Colonic mucosa (tissue), 4 donors: ENCODE data around the gene SLC38A8. TPM values are rescaled to one million over a fixed set of nuclear protein-coding genes. Genes with fewer than 3 reads are reported as not detected.

Source experiments
- DNase-seq: peaks from one replicate; pipeline ENCODE4 v3.0.0-alpha.2; 2020
- H3K27ac ChIP-seq: fragments of 200-600 bp; one replicate; pipeline ENCODE4 v1.8.0; 2021
- H3K27me3 ChIP-seq: fragments of 200-600 bp; one replicate; pipeline ENCODE4 v1.8.0; 2021
- H3K36me3 ChIP-seq: fragments of 200-600 bp; one replicate; pipeline ENCODE4 v1.8.0; 2021
- H3K4me1 ChIP-seq: fragments of 200-600 bp; one replicate; pipeline ENCODE4 v1.8.0; 2021; ENCODE audit warnings: mild to moderate bottlenecking
- H3K4me3 ChIP-seq: fragments of 200-600 bp; one replicate; pipeline ENCODE4 v1.8.0; 2021
- H3K9ac ChIP-seq, 2 donors: one replicate each; pipeline ENCODE4 v1.7.0; 2013; ENCODE audit warnings: control low read depth in 2 of 2, low read depth in 2 of 2, low read length in 2 of 2
- H3K9me3 ChIP-seq: fragments of 200-600 bp; one replicate; pipeline ENCODE4 v1.8.0; 2021
- CTCF ChIP-seq: fragments of 200-600 bp; IDR thresholded peaks from one replicate; pipeline ENCODE4 v1.8.0; 2022; ENCODE audit warnings: antibody characterized with exemption, mild to moderate bottlenecking
- intact Hi-C: fragments of 100-400 bp; cut with DNase I; formaldehyde crosslinking; loops from one replicate; pipeline ENCODE4 v1.14.1; 2022
- total RNA-seq, 2 donors: library from RNA; stranded (reverse); fragmentation: NEBNext Ultra II Directional in 1 of 2; extraction: Animal tissue kit (Norgen Biotek cat#: 25700) in 1 of 2; gene quantifications; one replicate each; pipeline ENCODE4 v1.2.1, GENCODE V29; 2021
- donor health status: healthy.
- donor health status: DM: no; HTN: no; CAD: no.
- donor health status: DM: no; HTN: no; CAD: no.

Gene SLC38A8
- not detected for total RNA-seq

GRCh38 chr16:84042308-84042878 lies at the start of gene SLC38A8:
Gene SLC38A8 (minus strand): TSS chr16:84042795. CDS start chr16:84042157, 638 bp downstream.
- H3K4me1 ChIP-seq: no peaks in the 10 kb centered on the region
- no peaks in the 10 kb centered on the region for H3K36me3 ChIP-seq
- no peak for DNase-seq
- no peak within 1 kb of the TSS for H3K9ac ChIP-seq
- TF ChIP-seq CTCF: no peak
- H3K27ac ChIP-seq: no peak within 1 kb of the TSS
- H3K4me3 ChIP-seq: no peak within 1 kb of the TSS
- H3K27me3 ChIP-seq: peaks cover 16% of the 10 kb centered on the region
- H3K9me3 ChIP-seq: no peaks in the 10 kb centered on the region
- intact Hi-C loops: no loop called here

DNA sequence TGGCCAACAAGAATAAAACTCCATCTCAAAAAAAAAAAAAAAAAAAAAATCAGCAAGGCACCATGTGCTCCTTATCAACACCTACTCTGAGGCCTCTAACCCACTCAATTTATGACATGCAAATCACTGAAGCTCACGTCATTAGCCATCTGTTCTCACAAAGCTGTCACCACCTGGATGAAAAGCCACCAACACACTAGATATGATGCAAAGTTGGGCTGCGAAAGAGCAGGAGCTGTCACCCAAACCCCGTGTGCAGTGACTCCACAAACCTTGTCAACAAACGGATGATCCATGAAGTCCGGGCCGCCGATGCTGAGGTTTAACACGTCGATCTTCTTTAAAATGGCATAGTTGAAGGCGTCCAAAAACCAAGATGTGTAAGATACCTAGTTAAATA lies 48.9 kb upstream of the SLC38A8 start:
- no peak for TF ChIP-seq CTCF
- Histone ChIP-seq H3K27ac (no peak overlapping the region), H3K4me3 (no peak overlapping the region), H3K4me1 (peaks cover 10% of the 10 kb centered on the region), H3K27me3 (no peaks in the 10 kb centered on the region), H3K36me3 (peaks cover 22% of the 10 kb centered on the region), H3K9me3 (no peaks in the 10 kb centered on the region), H3K9ac (no peak overlapping the region)
- no peak for DNase-seq
- intact Hi-C loops: no loop called here

DNA sequence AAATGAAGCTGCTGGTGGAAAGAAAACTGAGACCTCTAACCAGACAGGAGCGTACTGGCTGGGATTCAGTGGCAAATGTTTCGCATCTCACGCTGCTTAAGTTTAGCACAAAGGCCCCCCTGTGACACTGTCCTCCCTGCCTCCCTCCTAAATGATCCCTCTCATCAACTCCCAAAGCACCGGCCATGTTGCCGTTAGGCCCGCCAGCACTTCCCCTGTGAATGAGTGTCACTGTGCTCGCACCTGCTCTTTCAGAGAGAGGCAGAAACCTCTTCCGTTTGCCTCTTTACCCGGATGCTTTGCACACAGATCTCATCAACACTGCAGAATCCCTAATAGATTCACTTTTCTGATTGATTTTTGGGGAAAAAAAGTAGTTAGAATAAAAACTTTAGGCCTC lies 47.6 kb upstream of the SLC38A8 start:
- DNase-seq: no peak
- no peaks in the 10 kb centered on the region for H3K27me3 ChIP-seq

GRCh38 chr16:84088695-84089395 lies 46.2 kb upstream of the SLC38A8 start:
- Histone ChIP-seq H3K36me3 (peaks cover 22% of the 10 kb centered on the region), H3K9ac (no peak overlapping the region), H3K27me3 (no peaks in the 10 kb centered on the region), H3K27ac (no peak overlapping the region), H3K9me3 (no peaks in the 10 kb centered on the region), H3K4me3 (no peak overlapping the region), H3K4me1 (peaks cover 5% of the 10 kb centered on the region)
- intact Hi-C loops: no loop called here
- no peak for TF ChIP-seq CTCF
- DNase-seq: peak; percentile 41

More for the DNA sequence above, 47.6 kb upstream of the SLC38A8 start:
- intact Hi-C loops: no loop called here
- Histone ChIP-seq H3K9ac (no peak overlapping the region), H3K27ac (no peak overlapping the region), H3K9me3 (no peaks in the 10 kb centered on the region), H3K36me3 (peaks cover 22% of the 10 kb centered on the region), H3K4me1 (peaks cover 10% of the 10 kb centered on the region), H3K4me3 (no peak overlapping the region)
- TF ChIP-seq CTCF: no peak

- no peaks in the 10 kb centered on the region for H3K9me3 ChIP-seq
- TF ChIP-seq CTCF: no peak
- H3K36me3 ChIP-seq: peaks cover 15% of the 10 kb centered on the region
- intact Hi-C loops: no loop called here
- no peak overlapping the region for H3K27ac ChIP-seq
- no peak overlapping the region for H3K4me3 ChIP-seq
- H3K4me1 ChIP-seq: no peaks in the 10 kb centered on the region
- H3K27me3 ChIP-seq: no peaks in the 10 kb centered on the region
- no peak overlapping the region for H3K9ac ChIP-seq
- DNase-seq: no peak
These were observed 45.0 kb upstream of the SLC38A8 start for GRCh38 chr16:84087466-84088151.
